MM.1S (cell line): Measurements from ENCODE around the gene CCDC102B.
"Not testable (repeated sequence)": the region's sequence is repeated elsewhere in the genome, so short reads cannot be mapped to it uniquely, and the experiment has no call there.

ENCODE experiments used
- EZH2 ChIP-seq: fragments of 300-600 bp; sonication (generic); optimal IDR thresholded peaks from 2 replicates; pipeline ENCODE3; 2017; ENCODE audit warnings: low read depth, mild to moderate bottlenecking, antibody characterized with exemption, low read length, mixed read lengths
- EZH2phosphoT487 ChIP-seq: fragments of 300-600 bp; sonication (generic); IDR thresholded peaks from 2 replicates; pipeline ENCODE4 v1.6.1; 2018; ENCODE audit warnings: antibody characterized with exemption, low read length
- TF ChIP-seq, protein P1 (sequence below): fragments of 300-600 bp; sonication (generic); IDR thresholded peaks from 2 replicates; pipeline ENCODE4 v1.5.1; 2016; ENCODE audit warnings: antibody characterized with exemption, low read length, mixed read lengths

DNA sequence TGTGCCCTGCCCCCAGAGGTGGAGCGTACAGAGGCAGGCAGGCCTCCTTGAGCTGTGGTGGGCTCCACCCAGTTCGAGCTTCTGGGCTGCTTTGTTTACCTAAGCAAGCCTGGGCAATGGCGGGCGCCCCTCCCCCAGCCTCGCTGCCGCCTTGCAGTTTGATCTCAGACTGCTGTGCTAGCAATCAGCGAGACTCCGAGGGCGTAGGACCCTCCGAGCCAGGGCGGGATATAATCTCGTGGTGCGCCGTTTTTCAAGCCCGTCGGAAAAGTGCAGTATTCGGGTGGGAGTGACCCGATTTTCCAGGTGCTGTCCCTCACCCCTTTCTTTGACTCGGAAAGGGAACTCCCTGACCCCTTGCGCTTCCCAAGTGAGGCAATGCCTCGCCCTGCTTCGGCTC, 7.6 kb upstream of the CCDC102B start:
- TF ChIP-seq, protein P1, sequence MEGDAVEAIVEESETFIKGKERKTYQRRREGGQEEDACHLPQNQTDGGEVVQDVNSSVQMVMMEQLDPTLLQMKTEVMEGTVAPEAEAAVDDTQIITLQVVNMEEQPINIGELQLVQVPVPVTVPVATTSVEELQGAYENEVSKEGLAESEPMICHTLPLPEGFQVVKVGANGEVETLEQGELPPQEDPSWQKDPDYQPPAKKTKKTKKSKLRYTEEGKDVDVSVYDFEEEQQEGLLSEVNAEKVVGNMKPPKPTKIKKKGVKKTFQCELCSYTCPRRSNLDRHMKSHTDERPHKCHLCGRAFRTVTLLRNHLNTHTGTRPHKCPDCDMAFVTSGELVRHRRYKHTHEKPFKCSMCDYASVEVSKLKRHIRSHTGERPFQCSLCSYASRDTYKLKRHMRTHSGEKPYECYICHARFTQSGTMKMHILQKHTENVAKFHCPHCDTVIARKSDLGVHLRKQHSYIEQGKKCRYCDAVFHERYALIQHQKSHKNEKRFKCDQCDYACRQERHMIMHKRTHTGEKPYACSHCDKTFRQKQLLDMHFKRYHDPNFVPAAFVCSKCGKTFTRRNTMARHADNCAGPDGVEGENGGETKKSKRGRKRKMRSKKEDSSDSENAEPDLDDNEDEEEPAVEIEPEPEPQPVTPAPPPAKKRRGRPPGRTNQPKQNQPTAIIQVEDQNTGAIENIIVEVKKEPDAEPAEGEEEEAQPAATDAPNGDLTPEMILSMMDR: not testable (repeated sequence)
- TF ChIP-seq EZH2phosphoT487, EZH2: not testable (repeated sequence)
